Measurements from ENCODE around the gene ZFR. TPM values are rescaled to one million over a fixed set of nuclear protein-coding genes. Genes with fewer than 3 reads are reported as not detected.
A peak's percentile ranks its signal among the peaks of the same experiment; 100 is the strongest.

Gene ZFR
- total RNA-seq, 1 donor = 86.1 TPM

GRCh38 chr5:32476891-32477290, 32.4 kb upstream of the ZFR start:
- H2AFZ ChIP-seq (ENCODE audit: low read length) = no peak overlapping the region
- TF ChIP-seq, protein P1, sequence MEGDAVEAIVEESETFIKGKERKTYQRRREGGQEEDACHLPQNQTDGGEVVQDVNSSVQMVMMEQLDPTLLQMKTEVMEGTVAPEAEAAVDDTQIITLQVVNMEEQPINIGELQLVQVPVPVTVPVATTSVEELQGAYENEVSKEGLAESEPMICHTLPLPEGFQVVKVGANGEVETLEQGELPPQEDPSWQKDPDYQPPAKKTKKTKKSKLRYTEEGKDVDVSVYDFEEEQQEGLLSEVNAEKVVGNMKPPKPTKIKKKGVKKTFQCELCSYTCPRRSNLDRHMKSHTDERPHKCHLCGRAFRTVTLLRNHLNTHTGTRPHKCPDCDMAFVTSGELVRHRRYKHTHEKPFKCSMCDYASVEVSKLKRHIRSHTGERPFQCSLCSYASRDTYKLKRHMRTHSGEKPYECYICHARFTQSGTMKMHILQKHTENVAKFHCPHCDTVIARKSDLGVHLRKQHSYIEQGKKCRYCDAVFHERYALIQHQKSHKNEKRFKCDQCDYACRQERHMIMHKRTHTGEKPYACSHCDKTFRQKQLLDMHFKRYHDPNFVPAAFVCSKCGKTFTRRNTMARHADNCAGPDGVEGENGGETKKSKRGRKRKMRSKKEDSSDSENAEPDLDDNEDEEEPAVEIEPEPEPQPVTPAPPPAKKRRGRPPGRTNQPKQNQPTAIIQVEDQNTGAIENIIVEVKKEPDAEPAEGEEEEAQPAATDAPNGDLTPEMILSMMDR (IDR thresholded peaks at IDR 0.05; ENCODE audit: extremely low read depth, low read depth, low read length) = no peak
- no peaks in the 10 kb centered on the region for H3K36me3 ChIP-seq (ENCODE audit: insufficient read depth, low read length)
- H3K9me3 ChIP-seq (ENCODE audit: low read depth, low read length) = no peaks in the 10 kb centered on the region
- no peaks in the 10 kb centered on the region for H3K4me1 ChIP-seq (ENCODE audit: insufficient read depth, low read length)
- H3K4me3 ChIP-seq (ENCODE audit: insufficient read depth, low read length) = no peak overlapping the region
- H3K4me2 ChIP-seq (ENCODE audit: insufficient read depth, low read length) = no peak overlapping the region
- H3K79me2 ChIP-seq (ENCODE audit: insufficient read depth, low read length) = no peaks in the 10 kb centered on the region
- no peaks in the 10 kb centered on the region for H4K20me1 ChIP-seq (ENCODE audit: insufficient read depth, low read length)
- H3K27ac ChIP-seq (ENCODE audit: low read depth, low read length) = no peak overlapping the region
- H3K27me3 ChIP-seq (ENCODE audit: insufficient read depth, low read length) = no peaks in the 10 kb centered on the region
- DNase-seq (ENCODE audit: insufficient read length, low spot score, missing footprints) = peak; percentile 27

DNA sequence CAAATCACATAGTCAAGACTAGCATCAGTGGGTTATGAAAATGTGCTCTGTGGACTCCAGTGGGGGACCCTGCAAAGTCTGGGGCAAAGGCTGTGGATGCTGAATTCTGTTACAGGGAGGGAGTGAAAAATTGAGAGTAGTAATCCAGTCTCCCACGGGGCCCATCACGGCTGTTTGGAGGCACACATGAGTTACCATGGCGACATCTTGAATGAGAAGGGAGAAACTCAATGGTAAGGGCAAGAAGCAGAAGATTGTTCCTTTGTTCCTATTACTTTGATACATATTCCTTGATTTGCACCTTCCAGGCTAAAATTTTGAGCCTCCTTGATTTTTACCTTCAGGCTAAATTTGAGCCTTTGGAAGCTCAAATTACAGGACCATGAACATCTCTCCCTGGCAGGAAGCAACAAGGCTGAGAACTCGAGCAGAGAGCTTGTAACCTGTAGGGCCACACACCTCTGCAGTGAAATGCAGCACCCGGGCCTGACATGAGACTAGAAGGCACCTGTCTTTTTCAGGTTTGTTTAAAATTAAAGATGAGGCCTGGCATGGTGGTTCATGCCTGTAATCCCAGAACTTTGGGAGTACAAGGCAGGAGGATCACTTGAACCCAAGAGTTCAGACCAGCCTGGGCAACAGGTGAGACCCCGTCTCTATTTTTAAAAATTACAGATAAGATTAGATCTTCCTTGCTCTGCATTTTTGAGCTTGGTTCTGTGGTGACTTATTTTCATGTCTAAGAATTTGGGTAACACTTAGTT, 31.0 kb upstream of the ZFR start:
- Histone ChIP-seq H3K27ac (ENCODE audit: low read depth, low read length) (no peak overlapping the region), H3K9me3 (ENCODE audit: low read depth, low read length) (no peaks in the 10 kb centered on the region), H4K20me1 (ENCODE audit: insufficient read depth, low read length) (no peaks in the 10 kb centered on the region), H3K4me2 (ENCODE audit: insufficient read depth, low read length) (no peak overlapping the region), H3K79me2 (ENCODE audit: insufficient read depth, low read length) (no peaks in the 10 kb centered on the region), H3K4me1 (ENCODE audit: insufficient read depth, low read length) (no peaks in the 10 kb centered on the region), H2AFZ (ENCODE audit: low read length) (no peak overlapping the region), H3K36me3 (ENCODE audit: insufficient read depth, low read length) (no peaks in the 10 kb centered on the region), H3K27me3 (ENCODE audit: insufficient read depth, low read length) (no peaks in the 10 kb centered on the region), H3K4me3 (ENCODE audit: insufficient read depth, low read length) (no peak overlapping the region)
- TF ChIP-seq, protein P1 (IDR thresholded peaks at IDR 0.05; ENCODE audit: extremely low read depth, low read depth, low read length) = no peak
- peak; percentile 3 for DNase-seq (ENCODE audit: insufficient read length, low spot score, missing footprints)

- no peaks in the 10 kb centered on the region for H3K9me3 ChIP-seq (ENCODE audit: low read depth, low read length)
- no peak overlapping the region for H3K27ac ChIP-seq (ENCODE audit: low read depth, low read length)
- no peak overlapping the region for H3K4me2 ChIP-seq (ENCODE audit: insufficient read depth, low read length)
- no peak for DNase-seq (ENCODE audit: insufficient read length, low spot score, missing footprints)
- no peaks in the 10 kb centered on the region for H3K27me3 ChIP-seq (ENCODE audit: insufficient read depth, low read length)
- H3K36me3 ChIP-seq (ENCODE audit: insufficient read depth, low read length) = no peaks in the 10 kb centered on the region
- H3K79me2 ChIP-seq (ENCODE audit: insufficient read depth, low read length) = no peaks in the 10 kb centered on the region
- H4K20me1 ChIP-seq (ENCODE audit: insufficient read depth, low read length) = no peaks in the 10 kb centered on the region
- no peak overlapping the region for H2AFZ ChIP-seq (ENCODE audit: low read length)
- TF ChIP-seq, protein P1 (IDR thresholded peaks at IDR 0.05; ENCODE audit: extremely low read depth, low read depth, low read length) = no peak
- H3K4me3 ChIP-seq (ENCODE audit: insufficient read depth, low read length) = no peak overlapping the region
- no peaks in the 10 kb centered on the region for H3K4me1 ChIP-seq (ENCODE audit: insufficient read depth, low read length)
Measured at GRCh38 chr5:32474209-32474854, 29.8 kb upstream of the ZFR start.

GRCh38 chr5:32473072-32473471, 28.5 kb upstream of the ZFR start:
- Histone ChIP-seq H3K79me2 (ENCODE audit: insufficient read depth, low read length) (no peaks in the 10 kb centered on the region), H3K9me3 (ENCODE audit: low read depth, low read length) (no peaks in the 10 kb centered on the region), H4K20me1 (ENCODE audit: insufficient read depth, low read length) (no peaks in the 10 kb centered on the region), H2AFZ (ENCODE audit: low read length) (no peak overlapping the region), H3K27me3 (ENCODE audit: insufficient read depth, low read length) (no peaks in the 10 kb centered on the region), H3K4me3 (ENCODE audit: insufficient read depth, low read length) (no peak overlapping the region), H3K4me1 (ENCODE audit: insufficient read depth, low read length) (no peaks in the 10 kb centered on the region), H3K4me2 (ENCODE audit: insufficient read depth, low read length) (no peak overlapping the region), H3K27ac (ENCODE audit: low read depth, low read length) (no peak overlapping the region), H3K36me3 (ENCODE audit: insufficient read depth, low read length) (no peaks in the 10 kb centered on the region)
- no peak for DNase-seq (ENCODE audit: insufficient read length, low spot score, missing footprints)
- TF ChIP-seq, protein P1 (IDR thresholded peaks at IDR 0.05; ENCODE audit: extremely low read depth, low read depth, low read length) = no peak
